GM23338 (cell line): ENCODE data around the gene CPNE6. TPM values are rescaled to one million over a fixed set of nuclear protein-coding genes. Genes with fewer than 3 reads are reported as not detected.

Experiments used
- ATAC-seq: fragments of 200-7000 bp; cut with Tn5 transposase; 3 replicates; pipeline ENCODE4 v1.9.1; 2020
- DNase-seq: peaks from one replicate; pipeline ENCODE4 v3.0.0-alpha.2; 2015; ENCODE audit warnings: low spot score
- H2AFZ ChIP-seq: fragments of 200-600 bp; sonication (generic); 2 replicates; pipeline ENCODE4 v1.8.0; 2016; ENCODE audit warnings: antibody characterized with exemption, mild to moderate bottlenecking, moderate library complexity
- H3F3A ChIP-seq: fragments of 200-600 bp; sonication (generic); replicated peaks from 2 replicates; pipeline ENCODE4 v1.8.0; 2017; ENCODE audit warnings: antibody characterized with exemption, mixed run types, low read depth
- H3K27ac ChIP-seq: fragments of 200-600 bp; sonication (generic); 2 replicates; pipeline ENCODE4 v1.6.1; 2016; ENCODE audit warnings: low read depth
- H3K27me3 ChIP-seq: fragments of 200-600 bp; sonication (generic); 2 replicates; pipeline ENCODE4 v1.8.0; 2016; ENCODE audit warnings: mild to moderate bottlenecking, mixed run types, moderate library complexity; ENCODE audit not compliant: insufficient read depth
- H3K36me3 ChIP-seq: fragments of 200-600 bp; sonication (generic); 2 replicates; pipeline ENCODE4 v1.8.0; 2016; ENCODE audit warnings: mild to moderate bottlenecking; ENCODE audit not compliant: insufficient read depth
- H3K4me1 ChIP-seq: fragments of 200-600 bp; sonication (generic); 2 replicates; pipeline ENCODE4 v1.8.0; 2016; ENCODE audit warnings: mild to moderate bottlenecking, moderate library complexity; ENCODE audit not compliant: insufficient read depth
- H3K4me2 ChIP-seq: fragments of 200-600 bp; sonication (generic); 2 replicates; pipeline ENCODE4 v1.7.1; 2017; ENCODE audit warnings: mixed run types
- H3K4me3 ChIP-seq: fragments of 200-600 bp; sonication (generic); 2 replicates; pipeline ENCODE4 v1.6.1; 2016; ENCODE audit warnings: mixed run types
- H3K79me2 ChIP-seq: fragments of 200-600 bp; sonication (generic); replicated peaks from 2 replicates; pipeline ENCODE4 v1.8.0; 2017; ENCODE audit warnings: mild to moderate bottlenecking; ENCODE audit not compliant: insufficient read depth
- H3K9me2 ChIP-seq: fragments of 200-600 bp; sonication (generic); 2 replicates; pipeline ENCODE4 v1.8.0; 2017; ENCODE audit not compliant: insufficient read depth
- H4K20me1 ChIP-seq: fragments of 200-600 bp; sonication (generic); replicated peaks from 2 replicates; pipeline ENCODE4 v1.8.0; 2017; ENCODE audit warnings: mild to moderate bottlenecking; ENCODE audit not compliant: insufficient read depth
- H3K27ac Mint-ChIP-seq: 2 replicates; pipeline ENCODE4 v1.8.0; 2020; ENCODE audit warnings: inconsistent platforms, mild to moderate bottlenecking, moderate library complexity, mixed read lengths
- H3K27me3 Mint-ChIP-seq: 3 replicates; pipeline ENCODE4 v1.8.0; 2022; ENCODE audit warnings: low read depth, mild to moderate bottlenecking, moderate library complexity, mixed read lengths, inconsistent platforms; ENCODE audit not compliant: insufficient read depth, poor library complexity
- H3K36me3 Mint-ChIP-seq: 3 replicates; pipeline ENCODE4 v1.8.0; 2021; ENCODE audit warnings: low read depth, mild to moderate bottlenecking, inconsistent platforms, moderate library complexity, mixed read lengths
- H3K4me1 Mint-ChIP-seq: 3 replicates; pipeline ENCODE4 v1.8.0; 2020; ENCODE audit warnings: mild to moderate bottlenecking, inconsistent platforms, mixed read lengths
- H3K4me3 Mint-ChIP-seq: 3 replicates; pipeline ENCODE4 v1.8.0; 2021; ENCODE audit warnings: moderate library complexity, mild to moderate bottlenecking, inconsistent platforms, mixed read lengths
- H3K9me3 Mint-ChIP-seq: 3 replicates; pipeline ENCODE4 v1.8.0; 2020; ENCODE audit warnings: moderate library complexity, mild to moderate bottlenecking, inconsistent platforms, mixed read lengths
- CREB1 ChIP-seq: fragments of 250-450 bp; sonication (Bioruptor Pico); IDR thresholded peaks from 2 replicates; pipeline ENCODE4 v1.5.0; 2020; ENCODE audit warnings: low read depth, mild to moderate bottlenecking, moderate library complexity
- CTCF ChIP-seq, 2 experiments: fragments of 200-600 bp in 1 of 2; sonication (generic) in 1 of 2; conservative IDR thresholded peaks; 2 replicates each; pipeline versions ENCODE4 v1.5.1 to v1.6.1; 2016 to 2017; ENCODE audit warnings: antibody characterized with exemption in 2 of 2, low read depth in 2 of 2, mild to moderate bottlenecking in 2 of 2, moderate library complexity in 1 of 2
- ETS1 ChIP-seq: IDR thresholded peaks from 2 replicates; pipeline ENCODE4 v1.6.1; 2016; ENCODE audit warnings: antibody characterized with exemption
- EZH2 ChIP-seq: fragments of 200-600 bp; sonication (generic); IDR thresholded peaks from one replicate; pipeline ENCODE4 v1.8.0; 2017; ENCODE audit warnings: antibody characterized with exemption, mild to moderate bottlenecking, low read depth; ENCODE audit not compliant: unreplicated experiment
- EZH2phosphoT487 ChIP-seq: fragments of 200-600 bp; sonication (generic); IDR thresholded peaks from one replicate; pipeline ENCODE4 v1.8.1; 2018; ENCODE audit warnings: antibody characterized with exemption; ENCODE audit not compliant: unreplicated experiment
- NANOG ChIP-seq: IDR thresholded peaks from 2 replicates; pipeline ENCODE4 v1.6.1; 2016; ENCODE audit warnings: antibody characterized with exemption, borderline replicate concordance
- POLR2AphosphoS5 ChIP-seq: IDR thresholded peaks from 2 replicates; pipeline ENCODE4 v1.6.1; 2016; ENCODE audit warnings: antibody characterized with exemption, low read depth
- REST ChIP-seq: IDR thresholded peaks from one replicate; pipeline ENCODE4 v1.6.1; 2018; ENCODE audit warnings: antibody characterized with exemption; ENCODE audit not compliant: unreplicated experiment
- STAT1 ChIP-seq: IDR thresholded peaks from one replicate; pipeline ENCODE4 v1.6.1; 2016; ENCODE audit warnings: antibody characterized with exemption; ENCODE audit not compliant: unreplicated experiment
- ZNF114 ChIP-seq: fragments of 250-450 bp; sonication (Bioruptor Pico); IDR thresholded peaks from 2 replicates; pipeline ENCODE4 v1.5.0; 2020; ENCODE audit warnings: mild to moderate bottlenecking, moderate library complexity
- ZNF331 ChIP-seq: fragments of 250-450 bp; sonication (Bioruptor Pico); IDR thresholded peaks from 2 replicates; pipeline ENCODE4 v1.5.0; 2020; ENCODE audit warnings: low read depth, mild to moderate bottlenecking, moderate library complexity
- polyA plus RNA-seq: library from polyadenylated mRNA; unstranded; fragments of >200 nt; fragmentation: Nextera tagmentation; extraction: Ambion mirVana; gene quantifications from 2 replicates; pipeline ENCODE4 v1.2.1, GENCODE V29; 2016
- total RNA-seq: library from RNA; depleted of rRNA; stranded (reverse); fragments of >200 nt; shearing (Covaris generic); gene quantifications from 2 replicates; pipeline ENCODE4 v1.2.3, GENCODE V29; 2014
- TF ChIP-seq, protein P1 (sequence below): fragments of 250-450 bp; sonication (Bioruptor Pico); IDR thresholded peaks from 2 replicates; pipeline ENCODE4 v1.5.0; 2020; ENCODE audit warnings: mild to moderate bottlenecking, moderate library complexity

The CPNE6 gene
- total and polyA plus RNA-seq, 2 experiments from 2014 or later: 0.16 TPM; not detected in 1

GRCh38 chr14:24084440-24084839, 13.1 kb downstream of the CPNE6 start:
- H3K4me1 Mint-ChIP-seq: peaks cover 21% of the 10 kb centered on the region
- H3K36me3 Mint-ChIP-seq: no peaks in the 10 kb centered on the region; the same call in 2 of the 3 replicates
- Histone ChIP-seq H3K36me3 (no peaks in the 10 kb centered on the region), H3K4me2 (no peak overlapping the region), H3K79me2 (no peaks in the 10 kb centered on the region), H3F3A (peaks cover 11% of the 10 kb centered on the region; the same call in 1 of the 2 replicates), H3K27me3 (peaks cover 14% of the 10 kb centered on the region; the same call in 1 of the 2 replicates), H3K4me3 (no peak overlapping the region), H3K9me2 (no peaks in the 10 kb centered on the region), H2AFZ (no peak overlapping the region), H3K4me1 (peaks cover 13% of the 10 kb centered on the region), H3K27ac (no peak overlapping the region), H4K20me1 (no peaks in the 10 kb centered on the region)
- DNase-seq: no peak
- no peak for TF ChIP-seq EZH2phosphoT487
- TF ChIP-seq CREB1: no peak
- no peak for TF ChIP-seq ETS1
- TF ChIP-seq STAT1: no peak
- TF ChIP-seq, protein P1, sequence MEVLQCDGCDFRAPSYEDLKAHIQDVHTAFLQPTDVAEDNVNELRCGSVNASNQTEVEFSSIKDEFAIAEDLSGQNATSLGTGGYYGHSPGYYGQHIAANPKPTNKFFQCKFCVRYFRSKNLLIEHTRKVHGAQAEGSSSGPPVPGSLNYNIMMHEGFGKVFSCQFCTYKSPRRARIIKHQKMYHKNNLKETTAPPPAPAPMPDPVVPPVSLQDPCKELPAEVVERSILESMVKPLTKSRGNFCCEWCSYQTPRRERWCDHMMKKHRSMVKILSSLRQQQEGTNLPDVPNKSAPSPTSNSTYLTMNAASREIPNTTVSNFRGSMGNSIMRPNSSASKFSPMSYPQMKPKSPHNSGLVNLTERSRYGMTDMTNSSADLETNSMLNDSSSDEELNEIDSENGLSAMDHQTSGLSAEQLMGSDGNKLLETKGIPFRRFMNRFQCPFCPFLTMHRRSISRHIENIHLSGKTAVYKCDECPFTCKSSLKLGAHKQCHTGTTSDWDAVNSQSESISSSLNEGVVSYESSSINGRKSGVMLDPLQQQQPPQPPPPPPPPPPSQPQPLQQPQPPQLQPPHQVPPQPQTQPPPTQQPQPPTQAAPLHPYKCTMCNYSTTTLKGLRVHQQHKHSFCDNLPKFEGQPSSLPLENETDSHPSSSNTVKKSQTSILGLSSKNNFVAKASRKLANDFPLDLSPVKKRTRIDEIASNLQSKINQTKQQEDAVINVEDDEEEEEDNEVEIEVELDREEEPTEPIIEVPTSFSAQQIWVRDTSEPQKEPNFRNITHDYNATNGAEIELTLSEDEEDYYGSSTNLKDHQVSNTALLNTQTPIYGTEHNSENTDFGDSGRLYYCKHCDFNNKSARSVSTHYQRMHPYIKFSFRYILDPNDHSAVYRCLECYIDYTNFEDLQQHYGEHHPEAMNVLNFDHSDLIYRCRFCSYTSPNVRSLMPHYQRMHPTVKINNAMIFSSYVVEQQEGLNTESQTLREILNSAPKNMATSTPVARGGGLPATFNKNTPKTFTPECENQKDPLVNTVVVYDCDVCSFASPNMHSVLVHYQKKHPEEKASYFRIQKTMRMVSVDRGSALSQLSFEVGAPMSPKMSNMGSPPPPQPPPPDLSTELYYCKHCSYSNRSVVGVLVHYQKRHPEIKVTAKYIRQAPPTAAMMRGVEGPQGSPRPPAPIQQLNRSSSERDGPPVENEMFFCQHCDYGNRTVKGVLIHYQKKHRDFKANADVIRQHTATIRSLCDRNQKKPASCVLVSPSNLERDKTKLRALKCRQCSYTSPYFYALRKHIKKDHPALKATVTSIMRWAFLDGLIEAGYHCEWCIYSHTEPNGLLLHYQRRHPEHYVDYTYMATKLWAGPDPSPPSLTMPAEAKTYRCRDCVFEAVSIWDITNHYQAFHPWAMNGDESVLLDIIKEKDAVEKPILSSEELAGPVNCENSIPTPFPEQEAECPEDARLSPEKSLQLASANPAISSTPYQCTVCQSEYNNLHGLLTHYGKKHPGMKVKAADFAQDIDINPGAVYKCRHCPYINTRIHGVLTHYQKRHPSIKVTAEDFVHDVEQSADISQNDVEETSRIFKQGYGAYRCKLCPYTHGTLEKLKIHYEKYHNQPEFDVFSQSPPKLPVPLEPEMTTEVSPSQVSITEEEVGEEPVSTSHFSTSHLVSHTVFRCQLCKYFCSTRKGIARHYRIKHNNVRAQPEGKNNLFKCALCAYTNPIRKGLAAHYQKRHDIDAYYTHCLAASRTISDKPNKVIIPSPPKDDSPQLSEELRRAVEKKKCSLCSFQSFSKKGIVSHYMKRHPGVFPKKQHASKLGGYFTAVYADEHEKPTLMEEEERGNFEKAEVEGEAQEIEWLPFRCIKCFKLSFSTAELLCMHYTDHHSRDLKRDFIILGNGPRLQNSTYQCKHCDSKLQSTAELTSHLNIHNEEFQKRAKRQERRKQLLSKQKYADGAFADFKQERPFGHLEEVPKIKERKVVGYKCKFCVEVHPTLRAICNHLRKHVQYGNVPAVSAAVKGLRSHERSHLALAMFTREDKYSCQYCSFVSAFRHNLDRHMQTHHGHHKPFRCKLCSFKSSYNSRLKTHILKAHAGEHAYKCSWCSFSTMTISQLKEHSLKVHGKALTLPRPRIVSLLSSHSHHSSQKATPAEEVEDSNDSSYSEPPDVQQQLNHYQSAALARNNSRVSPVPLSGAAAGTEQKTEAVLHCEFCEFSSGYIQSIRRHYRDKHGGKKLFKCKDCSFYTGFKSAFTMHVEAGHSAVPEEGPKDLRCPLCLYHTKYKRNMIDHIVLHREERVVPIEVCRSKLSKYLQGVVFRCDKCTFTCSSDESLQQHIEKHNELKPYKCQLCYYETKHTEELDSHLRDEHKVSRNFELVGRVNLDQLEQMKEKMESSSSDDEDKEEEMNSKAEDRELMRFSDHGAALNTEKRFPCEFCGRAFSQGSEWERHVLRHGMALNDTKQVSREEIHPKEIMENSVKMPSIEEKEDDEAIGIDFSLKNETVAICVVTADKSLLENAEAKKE (CRISPR knock-in tag): no peak
- TF ChIP-seq POLR2AphosphoS5: no peak
- no peak for TF ChIP-seq ZNF114 (CRISPR knock-in tag)
- TF ChIP-seq ZNF331: no peak
- TF ChIP-seq REST: no peak
- TF ChIP-seq CTCF (conservative IDR thresholded peaks at IDR 0.05; ENCODE audit: low read depth in 2 of 2): no peak
- no peak for TF ChIP-seq NANOG
- no peak for TF ChIP-seq EZH2
- H3K4me3 Mint-ChIP-seq: no peak overlapping the region
- no peaks in the 10 kb centered on the region for H3K9me3 Mint-ChIP-seq
- no peak for ATAC-seq
- peaks cover 29% of the 10 kb centered on the region for H3K27me3 Mint-ChIP-seq
- H3K27ac Mint-ChIP-seq: no peak overlapping the region
